Measurements from ENCODE around the gene NRIP2. TPM values are rescaled to one million over a fixed set of nuclear protein-coding genes. Genes with fewer than 3 reads are reported as not detected.

Gene NRIP2
- total and polyA plus RNA-seq, 2 experiments from 2014 or later = 0.46 TPM; not detected in 1

- Histone ChIP-seq H2AFZ (no peak overlapping the region), H4K20me1 (ENCODE audit: insufficient read depth) (no peaks in the 10 kb centered on the region), H3K9me3 (ENCODE audit: low read depth) (no peaks in the 10 kb centered on the region), H3K79me2 (ENCODE audit: insufficient read depth) (no peaks in the 10 kb centered on the region), H3K9ac (no peak overlapping the region), H3K4me2 (ENCODE audit: unreplicated experiment) (no peak overlapping the region), H3K9me2 (ENCODE audit: insufficient read depth) (no peaks in the 10 kb centered on the region), H3F3A (ENCODE audit: insufficient read depth) (no peaks in the 10 kb centered on the region), H3K27ac (no peak overlapping the region), H3K27me3 (replicated peaks; ENCODE audit: insufficient read depth) (peaks cover 9% of the 10 kb centered on the region; the same call in 1 of the 2 replicates), H3K4me3 (no peak overlapping the region), H3K36me3 (ENCODE audit: low read depth) (no peaks in the 10 kb centered on the region), H3K4me1 (ENCODE audit: insufficient read depth) (no peaks in the 10 kb centered on the region)
- DNase-seq = no peak
- TF ChIP-seq EZH2phosphoT487 (IDR thresholded peaks at IDR 0.05; ENCODE audit: insufficient read depth, low read depth) (no peak), EZH2 (IDR thresholded peaks at IDR 0.05; ENCODE audit: insufficient read depth, poor library complexity, severe bottlenecking) (no peak)
- WGBS, 2 experiments (ENCODE audit: low coverage in 1 of 2, low lambda C conversion rate in 2 of 2, missing lambda C conversion rate in 2 of 2) = 63 to 64% methylated on average over 4 of the region's 4 CpGs
- in situ Hi-C loops (cut with MboI) = no loop called here
Measured at GRCh38 chr12:2779281-2779680, 55.6 kb downstream of the NRIP2 start.

- WGBS, 2 experiments (ENCODE audit: low coverage in 1 of 2, low lambda C conversion rate in 2 of 2, missing lambda C conversion rate in 2 of 2) = 83 to 89% methylated on average over 17 to 20 of the region's 20 CpGs
- TF ChIP-seq EZH2 (IDR thresholded peaks at IDR 0.05; ENCODE audit: insufficient read depth, poor library complexity, severe bottlenecking) (no peak), EZH2phosphoT487 (IDR thresholded peaks at IDR 0.05; ENCODE audit: insufficient read depth, low read depth) (no peak)
- Histone ChIP-seq H3K4me1 (ENCODE audit: insufficient read depth) (no peaks in the 10 kb centered on the region), H2AFZ (no peak overlapping the region), H3K27me3 (replicated peaks; ENCODE audit: insufficient read depth) (no peaks in the 10 kb centered on the region; the same call in 1 of the 2 replicates), H3F3A (ENCODE audit: insufficient read depth) (no peaks in the 10 kb centered on the region), H3K9ac (no peak overlapping the region), H4K20me1 (ENCODE audit: insufficient read depth) (no peaks in the 10 kb centered on the region), H3K79me2 (ENCODE audit: insufficient read depth) (no peaks in the 10 kb centered on the region), H3K4me3 (no peak overlapping the region), H3K4me2 (ENCODE audit: unreplicated experiment) (no peak overlapping the region), H3K27ac (no peak overlapping the region), H3K36me3 (ENCODE audit: low read depth) (no peaks in the 10 kb centered on the region), H3K9me2 (ENCODE audit: insufficient read depth) (no peaks in the 10 kb centered on the region), H3K9me3 (ENCODE audit: low read depth) (no peaks in the 10 kb centered on the region)
- in situ Hi-C loops (cut with MboI) = no loop called here
- no peak for DNase-seq
Measured at GRCh38 chr12:2776129-2776806, 58.6 kb downstream of the NRIP2 start.

GRCh38 chr12:2775431-2775830, 59.4 kb downstream of the NRIP2 start:
- Histone ChIP-seq H3K27ac (no peak overlapping the region), H3K4me2 (ENCODE audit: unreplicated experiment) (no peak overlapping the region), H4K20me1 (ENCODE audit: insufficient read depth) (no peaks in the 10 kb centered on the region), H3F3A (ENCODE audit: insufficient read depth) (no peaks in the 10 kb centered on the region), H3K4me3 (no peak overlapping the region), H3K9me3 (ENCODE audit: low read depth) (no peaks in the 10 kb centered on the region), H2AFZ (no peak overlapping the region), H3K4me1 (ENCODE audit: insufficient read depth) (no peaks in the 10 kb centered on the region), H3K9ac (no peak overlapping the region), H3K27me3 (replicated peaks; ENCODE audit: insufficient read depth) (no peaks in the 10 kb centered on the region; the same call in 1 of the 2 replicates), H3K36me3 (ENCODE audit: low read depth) (no peaks in the 10 kb centered on the region), H3K79me2 (ENCODE audit: insufficient read depth) (no peaks in the 10 kb centered on the region), H3K9me2 (ENCODE audit: insufficient read depth) (no peaks in the 10 kb centered on the region)
- 51 to 53% methylated on average over 8 of the region's 8 CpGs for WGBS, 2 experiments (ENCODE audit: low coverage in 1 of 2, low lambda C conversion rate in 2 of 2, missing lambda C conversion rate in 2 of 2)
- no peak for DNase-seq
- TF ChIP-seq EZH2 (IDR thresholded peaks at IDR 0.05; ENCODE audit: insufficient read depth, poor library complexity, severe bottlenecking) (no peak), EZH2phosphoT487 (IDR thresholded peaks at IDR 0.05; ENCODE audit: insufficient read depth, low read depth) (no peak)
- in situ Hi-C loops (cut with MboI) = no loop called here

Other genes with a start within 250 kb of the NRIP2 start
- 24.0 and 27.6 TPM in 2 replicates for gene FKBP4, start 40.1 kb downstream of the NRIP2 start, total RNA-seq (2014; rRNA removed; shearing (Covaris generic))
- gene FKBP4, start 40.1 kb downstream of the NRIP2 start, polyA plus RNA-seq (2016; fragmentation: Nextera tagmentation; extraction: Ambion mirVana) = 27.4 and 29.2 TPM in 2 replicates
- gene ITFG2, start 22.4 kb downstream of the NRIP2 start, total RNA-seq (2014; rRNA removed; shearing (Covaris generic)) = 14.4 and 15.7 TPM in 2 replicates
- 19.1 and 21.9 TPM in 2 replicates for gene ITFG2, start 22.4 kb downstream of the NRIP2 start, polyA plus RNA-seq (2016; fragmentation: Nextera tagmentation; extraction: Ambion mirVana)
- gene TEX52, start 22.0 kb upstream of the NRIP2 start, total RNA-seq (2014; rRNA removed; shearing (Covaris generic)) = not detected in 2 replicates
- gene TEX52, start 22.0 kb upstream of the NRIP2 start, polyA plus RNA-seq (2016; fragmentation: Nextera tagmentation; extraction: Ambion mirVana) = not detected in 2 replicates
- gene FOXM1, start 42.1 kb upstream of the NRIP2 start, total RNA-seq (2014; rRNA removed; shearing (Covaris generic)) = 12.4 and 23.9 TPM in 2 replicates
- 15.4 TPM in 2 replicates for gene FOXM1, start 42.1 kb upstream of the NRIP2 start, polyA plus RNA-seq (2016; fragmentation: Nextera tagmentation; extraction: Ambion mirVana)
- 27.6 and 35.3 TPM in 2 replicates for gene RHNO1, start 42.2 kb upstream of the NRIP2 start, total RNA-seq (2014; rRNA removed; shearing (Covaris generic))
- 38.4 and 40.3 TPM in 2 replicates for gene RHNO1, start 42.2 kb upstream of the NRIP2 start, polyA plus RNA-seq (2016; fragmentation: Nextera tagmentation; extraction: Ambion mirVana)
- gene TULP3, start 55.9 kb upstream of the NRIP2 start, total RNA-seq (2014; rRNA removed; shearing (Covaris generic)) = 29.2 and 47.0 TPM in 2 replicates
- gene TULP3, start 55.9 kb upstream of the NRIP2 start, polyA plus RNA-seq (2016; fragmentation: Nextera tagmentation; extraction: Ambion mirVana) = 39.4 and 42.6 TPM in 2 replicates
- gene TEAD4, start 124.4 kb upstream of the NRIP2 start, total RNA-seq (2014; rRNA removed; shearing (Covaris generic)) = 13.6 and 14.8 TPM in 2 replicates
- gene TEAD4, start 124.4 kb upstream of the NRIP2 start, polyA plus RNA-seq (2016; fragmentation: Nextera tagmentation; extraction: Ambion mirVana) = 13.2 and 13.8 TPM in 2 replicates
- 13.3 and 14.4 TPM in 2 replicates for gene TSPAN9, start 242.3 kb upstream of the NRIP2 start, total RNA-seq (2014; rRNA removed; shearing (Covaris generic))
- 8.0 and 9.5 TPM in 2 replicates for gene TSPAN9, start 242.3 kb upstream of the NRIP2 start, polyA plus RNA-seq (2016; fragmentation: Nextera tagmentation; extraction: Ambion mirVana)

Measured in GM23248 (cell line).